ENCODE measurements around the gene CENPP.

GRCh38 chr9:92607773-92608172, 282.0 kb downstream of the CENPP start:
- TF ChIP-seq CTCF (IDR thresholded peaks at IDR 0.05; ENCODE audit: insufficient read depth, low read length, poor library complexity, severe bottlenecking) (no peak), EZH2phosphoT487 (conservative IDR thresholded peaks at IDR 0.05; ENCODE audit: low read length) (no peak)
